ENCODE measurements around the gene DUS2.

- TF ChIP-seq JAZF1 (CRISPR knock-in tag; IDR thresholded peaks at IDR 0.05) (no peak), SP1 (CRISPR knock-in tag; conservative IDR thresholded peaks at IDR 0.05) (no peak), TCF7 (CRISPR knock-in tag; IDR thresholded peaks at IDR 0.05; ENCODE audit: low read depth) (no peak), CREM (CRISPR knock-in tag; IDR thresholded peaks at IDR 0.05) (no peak), ELF4 (CRISPR knock-in tag; IDR thresholded peaks at IDR 0.05; ENCODE audit: low read depth) (no peak)
Observed at GRCh38 chr16:68079376-68079625, 56.2 kb downstream of the DUS2 start.
